GM10266 (cell line): Measurements from ENCODE around the gene ANKRD39.

Source experiments
- DNase-seq: peaks from one replicate; pipeline ENCODE4 v3.0.0; 2012; ENCODE audit errors: extremely low spot score
- TF ChIP-seq, protein P1 (sequence below): IDR thresholded peaks from 2 replicates; pipeline ENCODE4 v1.5.1; 2012; ENCODE audit warnings: mild to moderate bottlenecking, low read depth; ENCODE audit not compliant: control insufficient read depth, insufficient read depth; ENCODE audit errors: missing control alignments

The ANKRD39 gene

DNA sequence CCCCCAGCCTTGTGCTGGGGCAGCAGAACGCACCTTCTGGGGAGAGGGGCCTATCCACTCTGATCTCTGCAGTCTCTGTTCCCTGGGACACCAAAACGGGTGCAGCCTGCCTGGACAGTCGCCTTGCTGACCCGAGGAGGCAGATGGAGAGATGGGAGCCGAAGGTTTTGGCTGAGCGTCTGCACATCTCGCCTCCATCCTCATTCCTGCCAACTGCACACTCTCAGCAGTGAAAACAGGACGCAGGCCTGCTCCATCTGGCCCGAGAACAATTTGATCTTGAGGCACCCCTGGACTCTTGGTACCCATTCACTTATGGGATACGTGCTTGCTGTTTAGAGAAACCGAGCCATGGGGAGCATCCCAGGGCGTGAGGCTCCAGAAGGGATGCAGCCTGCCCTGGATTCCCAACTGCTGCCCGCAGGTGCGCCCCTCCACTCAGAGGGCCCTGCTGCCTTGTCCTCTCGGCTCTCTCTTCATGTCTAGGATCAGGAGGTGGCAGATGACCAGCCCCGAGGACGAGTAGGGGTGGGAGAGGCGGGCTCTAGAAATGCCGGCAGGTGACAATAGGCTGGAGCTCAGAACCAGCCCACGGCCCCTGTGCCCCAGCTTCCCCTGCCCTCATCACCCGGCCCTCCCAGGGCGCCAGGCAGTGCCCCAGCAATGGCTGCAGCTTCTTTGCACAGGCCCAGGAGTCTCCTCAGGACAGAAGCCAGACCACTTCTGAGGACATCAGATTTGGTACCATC is 21.2 kb upstream of the ANKRD39 start:
- TF ChIP-seq, protein P1, sequence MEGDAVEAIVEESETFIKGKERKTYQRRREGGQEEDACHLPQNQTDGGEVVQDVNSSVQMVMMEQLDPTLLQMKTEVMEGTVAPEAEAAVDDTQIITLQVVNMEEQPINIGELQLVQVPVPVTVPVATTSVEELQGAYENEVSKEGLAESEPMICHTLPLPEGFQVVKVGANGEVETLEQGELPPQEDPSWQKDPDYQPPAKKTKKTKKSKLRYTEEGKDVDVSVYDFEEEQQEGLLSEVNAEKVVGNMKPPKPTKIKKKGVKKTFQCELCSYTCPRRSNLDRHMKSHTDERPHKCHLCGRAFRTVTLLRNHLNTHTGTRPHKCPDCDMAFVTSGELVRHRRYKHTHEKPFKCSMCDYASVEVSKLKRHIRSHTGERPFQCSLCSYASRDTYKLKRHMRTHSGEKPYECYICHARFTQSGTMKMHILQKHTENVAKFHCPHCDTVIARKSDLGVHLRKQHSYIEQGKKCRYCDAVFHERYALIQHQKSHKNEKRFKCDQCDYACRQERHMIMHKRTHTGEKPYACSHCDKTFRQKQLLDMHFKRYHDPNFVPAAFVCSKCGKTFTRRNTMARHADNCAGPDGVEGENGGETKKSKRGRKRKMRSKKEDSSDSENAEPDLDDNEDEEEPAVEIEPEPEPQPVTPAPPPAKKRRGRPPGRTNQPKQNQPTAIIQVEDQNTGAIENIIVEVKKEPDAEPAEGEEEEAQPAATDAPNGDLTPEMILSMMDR, result no peak

DNA sequence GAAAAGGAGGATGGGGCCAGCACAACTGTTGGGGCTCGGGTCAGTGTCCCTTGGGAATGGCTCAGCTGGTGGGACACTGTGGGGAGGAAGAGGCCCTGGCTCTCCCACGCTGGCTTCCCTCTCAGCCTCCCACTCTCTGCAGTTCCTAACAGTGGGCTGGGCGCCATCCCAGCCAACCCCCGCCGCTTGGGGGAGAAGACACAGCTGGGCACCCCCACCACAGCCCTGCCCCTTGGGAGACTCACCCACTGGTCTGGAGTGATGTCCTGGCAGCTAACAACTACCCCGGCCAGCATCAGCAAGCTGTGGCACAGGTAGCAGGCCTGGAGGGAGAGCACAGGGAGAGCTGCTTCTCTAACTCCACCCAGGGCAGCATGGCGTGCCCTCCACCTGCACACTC is 20.4 kb upstream of the ANKRD39 start:
- no peak for DNase-seq
- TF ChIP-seq, protein P1, result no peak

More for the DNA sequence above, 21.2 kb upstream of the ANKRD39 start:
- DNase-seq, result no peak

DNA sequence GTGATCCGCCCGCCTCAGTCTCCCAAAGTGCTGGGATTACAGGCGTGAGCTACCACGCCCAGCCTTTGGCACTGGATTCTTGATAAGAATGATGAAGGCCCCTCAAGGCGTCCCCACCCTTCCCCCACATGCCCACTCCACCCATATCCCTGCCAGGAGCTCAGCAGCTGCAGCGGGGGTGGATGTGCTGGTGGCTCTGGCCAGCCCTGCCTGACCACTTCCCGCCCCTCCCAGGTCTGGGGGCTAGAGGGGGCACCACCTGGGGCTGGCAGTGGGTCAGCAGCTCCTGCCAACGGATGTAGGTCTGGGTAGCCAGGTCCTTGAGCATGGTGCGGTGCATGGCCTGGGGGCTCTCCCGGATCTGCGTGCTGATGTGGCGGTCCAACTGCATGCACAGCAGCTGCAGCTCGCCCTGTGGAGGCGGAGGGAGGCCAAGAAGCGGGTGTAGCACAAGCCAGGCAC is 19.8 kb upstream of the ANKRD39 start:
- DNase-seq, result no peak
- TF ChIP-seq, protein P1, result no peak

DNA sequence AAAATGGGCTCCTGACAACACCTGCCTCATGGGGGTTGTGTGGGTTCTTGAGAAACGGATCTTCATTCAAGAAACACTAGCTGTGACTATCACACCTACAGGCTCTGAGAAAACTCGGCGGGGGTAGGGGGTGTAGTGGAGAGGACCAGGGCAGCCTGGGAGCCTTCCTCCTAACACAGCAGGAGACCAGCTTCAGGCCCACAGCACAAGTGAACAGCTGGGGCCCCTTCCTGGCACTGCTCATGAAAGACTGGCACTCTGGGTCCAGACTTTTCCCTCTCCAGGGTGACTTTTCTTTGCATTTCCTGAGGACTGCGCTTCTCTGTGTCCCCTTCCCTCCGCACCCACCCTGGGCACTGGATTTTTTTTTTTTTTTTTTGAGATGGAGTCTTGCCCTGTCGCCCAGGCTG is 19.2 kb upstream of the ANKRD39 start:
- DNase-seq, result no peak
- TF ChIP-seq, protein P1, result no peak

DNA sequence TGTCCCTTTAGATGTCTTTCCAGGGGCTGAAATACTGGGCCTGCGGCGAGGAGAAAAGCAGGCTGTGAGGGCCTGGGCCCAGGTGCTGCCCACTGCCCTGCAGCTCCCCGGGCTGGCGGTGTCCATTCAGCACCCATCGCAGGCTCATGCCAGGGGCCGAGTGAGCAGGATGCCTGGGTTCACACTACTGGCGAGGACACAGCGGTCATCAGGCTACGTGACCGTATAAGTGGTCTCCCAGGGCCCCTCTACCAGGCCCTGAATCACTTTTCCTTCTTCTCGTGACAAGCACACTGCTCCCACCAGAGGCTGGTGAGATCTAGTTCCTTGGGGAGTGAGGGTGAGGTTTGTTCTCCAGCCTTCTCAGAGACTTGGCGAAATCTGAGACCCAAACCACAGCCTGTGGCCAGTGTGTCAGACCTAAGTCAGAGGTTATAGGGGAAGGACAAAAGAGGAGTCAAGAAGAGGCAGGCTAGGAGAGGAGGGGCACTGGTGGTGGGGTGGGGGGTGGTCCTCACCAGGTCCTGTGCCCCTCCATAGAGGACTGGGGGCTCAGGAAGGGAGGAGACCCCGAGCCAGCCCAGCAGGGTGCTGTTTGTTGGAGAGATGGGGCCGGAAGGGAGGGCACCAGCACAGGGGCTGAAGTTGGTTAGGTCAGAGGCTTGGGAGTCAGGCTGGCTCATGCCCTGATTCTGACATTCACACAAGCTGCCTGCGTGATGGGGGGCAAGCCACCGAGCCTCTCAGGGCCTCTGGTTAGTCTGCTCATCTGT is 18.6 kb upstream of the ANKRD39 start:
- DNase-seq, result no peak
- TF ChIP-seq, protein P1, result no peak

DNA sequence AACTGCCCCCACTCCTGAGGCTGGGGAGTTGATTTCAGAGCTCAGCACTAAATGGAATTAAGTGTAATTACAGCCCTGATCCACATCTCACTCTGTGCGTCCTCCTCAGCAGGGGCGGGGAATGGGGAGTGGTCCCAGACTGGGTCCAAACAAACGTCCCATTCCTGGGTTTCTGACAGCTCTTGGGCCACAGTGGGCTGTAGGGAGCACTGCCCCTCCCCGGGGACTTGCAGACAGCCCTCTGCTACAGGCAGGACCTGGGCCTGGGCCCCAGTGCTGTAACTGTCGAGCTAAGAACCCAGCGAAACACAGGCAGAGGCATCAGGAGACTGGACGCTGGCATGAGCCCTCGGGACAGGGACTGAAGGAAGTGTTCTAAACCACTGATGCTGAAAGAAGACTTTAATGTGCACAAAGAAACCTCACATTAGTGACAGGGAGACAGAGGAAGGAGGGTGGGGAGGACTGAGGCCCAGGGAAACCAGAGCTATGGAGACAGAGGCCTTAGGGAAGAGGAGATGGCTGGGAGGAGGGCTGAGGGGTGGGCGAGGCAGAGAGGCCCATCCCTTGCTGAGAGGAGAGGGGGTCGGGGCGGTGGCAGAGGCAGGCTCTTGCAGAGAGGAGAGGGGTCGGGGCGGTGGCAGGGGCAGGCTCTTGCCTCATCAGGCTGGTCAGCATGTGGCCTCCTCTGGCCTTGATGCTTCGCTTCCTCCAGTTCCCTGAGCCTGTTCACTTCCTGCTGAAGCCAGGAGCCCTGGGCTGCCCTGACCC is 17.9 kb upstream of the ANKRD39 start:
- no peak for DNase-seq
- TF ChIP-seq, protein P1, result no peak
